ENCODE measurements around the gene MOB3B.

GRCh38 chr9:27560457-27560856, 30.8 kb upstream of the MOB3B start:
- TF ChIP-seq POLR2A (IDR thresholded peaks at IDR 0.05) (no peak), CTCF (IDR thresholded peaks at IDR 0.05) (no peak), EP300 (IDR thresholded peaks at IDR 0.05) (no peak)
